ENCODE results near the gene GCNT2. TPM values are rescaled to one million over a fixed set of nuclear protein-coding genes. Genes with fewer than 3 reads are reported as not detected.
"Not testable (repeated sequence)": the region's sequence is repeated elsewhere in the genome, so short reads cannot be mapped to it uniquely, and the experiment has no call there.

The GCNT2 gene
- polyA plus RNA-seq, 1 donor, result 2.5 TPM

GRCh38 chr6:10514049-10514780 lies 6.9 kb upstream of the GCNT2 start:
- DNase-seq, result no peak

DNA sequence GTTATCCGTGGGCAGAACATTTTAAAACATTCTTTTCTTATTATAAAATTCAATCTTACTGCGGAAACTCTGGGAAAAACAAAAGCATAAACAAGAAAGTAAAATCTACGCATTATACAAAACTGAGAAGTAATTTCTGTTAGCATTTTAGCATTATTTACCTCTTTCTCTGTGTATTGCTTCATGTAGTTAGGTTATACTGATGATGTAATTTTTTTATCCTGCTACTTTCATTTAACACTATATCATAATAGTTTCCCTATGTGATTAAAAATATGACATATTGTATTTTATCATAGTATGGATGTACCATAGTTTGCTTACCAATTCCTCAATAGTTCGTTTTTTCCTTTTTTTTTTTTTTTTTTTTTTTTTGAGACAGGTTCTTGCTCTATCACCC lies 4.2 kb upstream of the GCNT2 start:
- DNase-seq, result no peak

DNA sequence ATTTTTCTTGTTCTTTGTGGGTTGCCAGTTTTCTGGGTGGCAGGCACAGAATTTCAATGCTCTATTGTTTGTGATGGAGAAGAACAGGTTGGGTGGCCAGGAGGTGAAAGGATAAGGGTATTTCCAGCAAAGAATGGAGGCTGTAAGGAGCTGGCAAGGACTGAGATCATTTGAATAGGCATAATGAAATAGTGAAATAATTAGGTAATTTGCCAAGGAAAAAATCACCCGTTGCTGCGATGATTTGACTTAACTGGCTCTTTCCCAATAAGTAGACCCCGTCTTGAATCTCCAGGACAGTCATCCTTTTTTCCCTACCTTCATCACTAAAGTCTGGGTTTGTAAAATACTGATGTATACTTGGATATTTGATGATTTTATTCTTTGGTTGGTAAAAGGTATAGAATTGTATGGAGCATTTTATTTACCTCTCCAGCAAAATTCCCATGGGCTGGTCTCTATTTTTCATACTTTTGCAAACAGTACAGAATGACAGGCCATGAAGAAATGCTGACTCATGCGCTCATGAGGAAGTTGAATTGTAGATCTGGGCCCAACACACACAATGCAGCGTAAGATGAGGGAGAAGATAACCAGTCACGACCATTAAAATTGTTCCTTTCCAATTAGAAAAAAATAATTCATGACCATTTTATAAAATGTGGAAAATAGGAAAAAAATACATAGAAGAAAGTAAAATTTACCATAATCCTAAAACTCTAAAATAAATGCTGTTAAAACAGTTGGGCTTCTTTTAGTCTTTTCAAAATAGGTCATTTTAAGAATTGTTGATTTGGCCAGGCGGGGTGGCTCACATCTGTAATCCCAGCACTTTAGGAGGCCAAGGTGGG lies 2.4 kb upstream of the GCNT2 start:
- DNase-seq, result no peak

DNA sequence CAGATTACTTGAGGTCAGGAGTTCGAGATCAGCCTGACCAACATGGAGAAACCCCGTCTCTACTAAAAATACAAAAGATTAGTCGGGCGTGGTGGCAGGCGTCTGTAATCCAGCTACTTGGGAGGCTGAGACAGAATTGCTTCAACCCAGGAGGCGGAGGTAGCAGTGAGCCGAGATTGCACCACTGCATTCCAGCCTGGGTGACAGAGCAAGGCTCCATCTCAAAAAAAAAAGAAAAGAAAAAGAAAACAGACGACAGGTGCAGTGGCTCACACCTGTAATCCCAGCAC lies 1.8 kb upstream of the GCNT2 start:
- not testable (repeated sequence) for DNase-seq

GRCh38 chr6:10520468-10520867 lies 683 bp upstream of the GCNT2 start:
- no peak for DNase-seq

DNA sequence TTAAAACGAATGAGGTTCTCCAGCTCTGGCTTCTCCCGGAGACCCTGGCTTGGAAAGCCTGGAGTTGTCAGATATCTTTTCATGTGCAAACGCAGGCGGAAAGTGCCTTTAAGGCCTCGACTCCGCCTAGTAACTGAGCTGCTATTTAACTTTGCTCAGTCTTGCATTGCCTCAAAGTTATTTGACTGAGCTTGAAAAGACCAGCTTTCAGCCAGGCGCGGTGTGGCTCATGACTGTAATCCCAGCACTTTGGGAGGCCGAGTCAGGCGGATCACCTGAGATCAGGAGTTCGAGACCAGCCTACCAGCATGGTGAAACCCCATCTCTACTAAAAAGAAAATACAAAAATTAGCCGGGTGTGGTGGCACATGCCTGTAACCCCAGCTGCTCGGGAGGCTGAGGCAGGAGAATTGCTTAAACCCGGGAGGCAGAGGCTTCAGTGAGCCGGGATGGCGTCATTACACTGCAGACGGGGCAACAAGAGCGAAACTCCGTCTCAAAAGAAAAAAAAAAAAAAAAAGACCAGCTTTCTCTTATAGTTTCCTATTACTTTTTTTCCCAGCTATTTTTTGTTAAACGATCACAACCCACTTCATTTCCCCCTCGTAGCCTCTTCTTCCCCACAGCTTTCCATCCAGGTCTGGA lies 1.9 kb downstream of the GCNT2 start:
- no peak for DNase-seq

- DNase-seq, result no peak
Observed at GRCh38 chr6:10526156-10526555, 5.0 kb downstream of the GCNT2 start.

GRCh38 chr6:10528158-10528981 lies 7.2 kb downstream of the GCNT2 start:
- DNase-seq, result no peak

- no peak for DNase-seq
Observed at GRCh38 chr6:10529231-10529801, 8.2 kb downstream of the GCNT2 start.

- DNase-seq, result not testable (repeated sequence)
Observed at GRCh38 chr6:10529828-10530374, 8.8 kb downstream of the GCNT2 start.

- DNase-seq, result no peak
Observed at GRCh38 chr6:10531503-10531902, 10.4 kb downstream of the GCNT2 start.

DNA sequence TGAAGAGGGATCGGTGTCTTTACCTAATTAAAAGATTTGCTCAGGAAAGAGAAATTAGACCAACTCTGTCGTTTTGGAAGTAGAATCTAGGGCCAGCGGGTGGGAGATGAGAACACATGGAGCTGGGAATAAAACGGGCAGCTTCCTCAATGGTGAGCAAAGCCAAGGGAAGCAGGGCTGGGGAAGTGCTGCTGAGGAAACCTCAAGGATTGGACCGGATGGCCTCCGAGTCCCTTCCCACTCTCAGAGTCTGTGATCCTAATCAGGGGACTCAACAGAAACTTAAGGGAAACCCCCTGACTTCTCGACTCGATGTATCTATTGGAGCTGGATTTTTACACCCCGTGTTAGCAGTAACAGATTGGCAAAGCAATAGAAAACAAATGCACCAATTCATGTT lies 10.8 kb downstream of the GCNT2 start:
- DNase-seq, result no peak

- no peak for DNase-seq
Observed at GRCh38 chr6:10532392-10532791, 11.2 kb downstream of the GCNT2 start.

GRCh38 chr6:10534419-10534762 lies 13.2 kb downstream of the GCNT2 start:
- DNase-seq, result no peak

DNA sequence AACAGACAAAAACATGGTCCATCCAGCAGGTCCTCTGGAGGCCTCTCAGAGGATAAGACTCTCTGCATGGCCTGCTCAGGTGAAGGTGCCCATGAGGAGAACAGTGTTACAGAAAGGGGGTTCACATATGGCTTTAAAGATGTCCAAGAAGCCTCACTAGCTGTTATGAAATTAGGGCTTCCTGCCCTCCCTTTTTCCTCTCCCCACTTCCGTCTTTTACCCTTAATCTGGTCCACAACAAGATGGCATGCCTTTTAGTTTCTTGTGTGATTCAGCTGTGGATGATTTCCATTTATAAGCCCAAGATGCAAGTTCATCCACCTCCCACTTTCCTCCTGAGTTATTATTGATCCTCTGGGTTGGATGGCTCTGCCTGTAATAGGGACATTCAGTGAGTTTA lies 14.0 kb downstream of the GCNT2 start:
- DNase-seq, result no peak

DNA sequence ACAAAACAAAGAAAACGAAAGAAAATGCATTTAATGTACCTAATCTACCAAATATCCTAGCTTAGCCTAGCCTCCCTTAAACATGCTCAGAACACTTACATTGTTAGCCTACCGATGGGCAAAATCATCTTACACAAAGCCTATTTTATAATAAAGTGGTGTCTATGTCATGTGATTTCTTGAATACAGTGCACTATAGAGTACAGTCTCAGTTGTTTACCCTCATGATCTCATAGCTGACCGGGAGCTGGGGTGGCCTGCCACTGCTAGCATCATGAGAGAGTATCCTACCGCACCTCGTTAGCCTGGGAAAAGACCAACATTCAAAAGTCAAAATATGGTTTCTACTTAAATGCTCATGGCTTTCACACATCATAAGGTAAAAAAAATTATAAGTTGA lies 16.6 kb downstream of the GCNT2 start:
- DNase-seq, result no peak

- DNase-seq, result no peak
Observed at GRCh38 chr6:10540073-10540746, 19.1 kb downstream of the GCNT2 start.

DNA sequence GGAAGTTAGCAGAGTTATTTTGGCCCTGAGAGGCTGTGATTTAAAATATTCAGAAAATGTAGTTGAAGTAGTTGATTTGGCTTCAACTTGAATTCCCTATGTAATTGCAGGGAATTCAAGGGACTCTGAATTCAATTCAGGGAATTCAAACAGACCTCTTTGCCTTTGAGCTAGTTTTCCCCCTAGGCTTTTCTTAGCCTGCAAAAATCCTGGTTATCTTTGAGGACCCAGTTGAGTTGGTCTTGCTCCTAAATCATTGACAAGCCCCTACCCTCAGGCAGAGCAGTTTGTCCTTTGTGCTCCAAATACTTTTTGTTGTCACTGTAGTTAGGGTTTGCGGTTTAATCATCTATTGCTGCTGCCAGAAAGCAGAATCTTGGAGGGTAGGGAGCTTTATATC lies 20.4 kb downstream of the GCNT2 start:
- no peak for DNase-seq

GRCh38 chr6:10542213-10542612 lies 21.1 kb downstream of the GCNT2 start:
- no peak for DNase-seq

- no peak for DNase-seq
Observed at GRCh38 chr6:10543488-10543887, 22.3 kb downstream of the GCNT2 start.

- DNase-seq, result no peak
Observed at GRCh38 chr6:10545482-10545881, 24.3 kb downstream of the GCNT2 start.

- DNase-seq, result no peak
Observed at GRCh38 chr6:10547809-10548208, 26.7 kb downstream of the GCNT2 start.

All from hindlimb muscle (tissue), 1 donor.